HG03097 (cell line): ENCODE results near the gene AKR1B15.
"Not testable (repeated sequence)": the region's sequence is repeated elsewhere in the genome, so short reads cannot be mapped to it uniquely, and the experiment has no call there.

Source experiments
- ATAC-seq: cut with Tn5 transposase; IDR thresholded peaks from one replicate; pipeline ENCODE4 v1.9.1; 2021; ENCODE audit not compliant: unreplicated experiment, low FRiP score

The AKR1B15 gene

GRCh38 chr7:134558370-134558769 is 9.5 kb downstream of the AKR1B15 start:
- ATAC-seq: no peak

- not testable (repeated sequence) for ATAC-seq
Measured at GRCh38 chr7:134561616-134562015, 12.7 kb downstream of the AKR1B15 start.

GRCh38 chr7:134562136-134562535 is 13.2 kb downstream of the AKR1B15 start:
- no peak for ATAC-seq

DNA sequence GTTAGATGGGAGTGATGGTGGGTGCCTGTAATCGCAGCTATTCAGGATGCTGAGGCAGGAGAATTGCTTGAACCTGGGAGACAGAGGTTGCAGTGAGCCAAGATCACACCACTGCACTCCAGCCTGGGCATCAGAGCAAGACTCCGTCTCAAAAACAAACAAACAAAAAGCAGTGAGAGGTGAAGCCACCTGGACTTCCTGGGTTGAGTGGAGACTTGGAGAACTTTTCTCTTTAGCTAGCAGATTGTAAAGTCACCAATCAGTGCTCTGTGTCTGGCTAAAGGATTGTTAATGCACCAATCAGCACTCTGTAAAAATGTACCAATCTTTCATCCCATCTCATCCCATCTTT is 14.5 kb downstream of the AKR1B15 start:
- not testable (repeated sequence) for ATAC-seq

DNA sequence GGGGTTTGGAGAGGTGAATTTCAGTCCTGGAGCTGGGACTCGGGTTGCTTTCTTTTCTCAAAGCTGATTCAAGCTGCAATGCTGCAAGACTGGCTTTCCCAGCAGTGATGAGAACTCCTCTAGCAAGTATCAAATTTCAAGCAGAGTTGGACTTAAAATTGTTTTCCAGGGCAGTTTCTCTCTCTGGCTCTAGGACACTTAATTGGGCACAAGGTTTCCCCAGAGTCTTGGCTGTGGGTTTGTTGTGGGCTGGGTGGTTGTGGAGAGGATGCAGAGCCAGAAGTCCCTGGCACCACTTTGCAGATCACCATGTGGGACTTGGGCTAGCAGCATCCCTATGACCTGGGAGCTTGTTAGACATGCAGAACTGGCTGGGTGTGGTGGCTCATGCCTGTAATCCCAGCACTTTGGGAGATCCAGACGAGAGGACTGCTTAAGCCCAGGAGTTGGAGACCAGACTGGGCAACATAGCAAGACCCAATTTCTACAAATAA is 16.8 kb downstream of the AKR1B15 start:
- no peak for ATAC-seq

DNA sequence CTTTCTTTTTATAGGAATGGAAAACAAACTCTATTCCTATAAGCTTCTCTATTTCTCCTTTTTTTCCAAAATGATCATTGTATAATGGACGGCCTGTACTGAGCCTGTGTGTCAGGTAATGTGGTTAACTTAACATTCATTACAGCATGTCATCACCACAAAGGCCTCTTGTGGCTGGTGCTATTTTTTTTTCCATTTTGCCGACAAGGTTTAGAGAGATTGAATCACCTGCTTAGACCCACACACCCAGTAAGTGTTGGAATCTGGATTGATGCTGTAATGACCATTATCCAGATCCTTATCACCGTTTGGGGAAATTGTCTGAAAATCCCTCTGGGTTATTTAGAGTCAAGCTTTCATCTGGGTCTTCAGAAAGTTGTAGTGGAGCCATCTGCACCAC is 18.5 kb downstream of the AKR1B15 start:
- ATAC-seq: no peak

GRCh38 chr7:134569962-134570361 is 21.1 kb downstream of the AKR1B15 start:
- not testable (repeated sequence) for ATAC-seq

GRCh38 chr7:134571101-134571500 is 22.2 kb downstream of the AKR1B15 start:
- no peak for ATAC-seq

GRCh38 chr7:134571746-134572461 is 23.0 kb downstream of the AKR1B15 start:
- ATAC-seq: no peak

GRCh38 chr7:134574322-134574721 is 25.4 kb downstream of the AKR1B15 start:
- ATAC-seq: no peak

DNA sequence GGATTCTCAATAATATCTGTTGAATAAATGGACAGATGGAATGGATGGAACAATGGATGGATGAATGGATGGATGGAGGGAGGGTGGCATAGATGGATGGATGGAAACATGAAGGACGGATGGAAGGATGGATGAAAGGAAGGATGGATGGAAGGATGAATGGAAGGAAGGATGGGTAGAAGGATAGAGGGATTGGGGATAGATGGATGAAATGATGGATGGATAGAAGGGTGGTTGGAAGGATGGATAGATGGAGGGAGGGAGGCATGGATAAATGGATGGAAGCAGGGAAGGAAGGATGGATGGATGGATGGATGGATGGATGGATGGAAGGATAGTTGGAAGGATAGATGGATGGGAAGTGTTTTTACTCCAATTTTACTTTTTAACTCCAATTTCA is 35.4 kb downstream of the AKR1B15 start:
- no peak for ATAC-seq

GRCh38 chr7:134585897-134586296 is 37.0 kb downstream of the AKR1B15 start:
- no peak for ATAC-seq

- ATAC-seq: no peak
Measured at GRCh38 chr7:134587750-134588149, 38.8 kb downstream of the AKR1B15 start.

DNA sequence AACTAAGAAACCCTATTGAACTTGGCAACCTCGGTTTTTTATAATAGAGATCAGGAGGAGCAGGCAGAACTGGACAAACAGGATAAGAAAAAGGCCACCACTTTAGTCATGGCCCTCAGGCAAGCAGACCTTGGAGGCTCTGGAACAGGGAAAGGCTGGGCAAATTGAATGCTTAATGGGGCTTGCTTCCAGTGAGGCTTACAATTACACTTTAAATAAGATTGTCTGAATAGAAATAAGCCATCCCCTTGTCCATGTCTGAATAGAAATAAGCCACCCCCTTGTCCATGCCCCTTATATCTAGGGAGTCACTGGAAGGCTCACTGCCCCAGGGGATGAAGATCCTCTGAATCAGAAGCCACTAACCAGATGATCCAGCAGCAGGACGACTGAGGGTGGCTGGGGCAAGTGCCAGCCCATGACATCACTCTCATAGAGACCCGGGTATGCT is 40.6 kb downstream of the AKR1B15 start:
- ATAC-seq: no peak

GRCh38 chr7:134593530-134594392 is 44.9 kb downstream of the AKR1B15 start:
- no peak for ATAC-seq

GRCh38 chr7:134594877-134595276 is 46.0 kb downstream of the AKR1B15 start:
- no peak for ATAC-seq

GRCh38 chr7:134599371-134599770 is 50.5 kb downstream of the AKR1B15 start:
- no peak for ATAC-seq

DNA sequence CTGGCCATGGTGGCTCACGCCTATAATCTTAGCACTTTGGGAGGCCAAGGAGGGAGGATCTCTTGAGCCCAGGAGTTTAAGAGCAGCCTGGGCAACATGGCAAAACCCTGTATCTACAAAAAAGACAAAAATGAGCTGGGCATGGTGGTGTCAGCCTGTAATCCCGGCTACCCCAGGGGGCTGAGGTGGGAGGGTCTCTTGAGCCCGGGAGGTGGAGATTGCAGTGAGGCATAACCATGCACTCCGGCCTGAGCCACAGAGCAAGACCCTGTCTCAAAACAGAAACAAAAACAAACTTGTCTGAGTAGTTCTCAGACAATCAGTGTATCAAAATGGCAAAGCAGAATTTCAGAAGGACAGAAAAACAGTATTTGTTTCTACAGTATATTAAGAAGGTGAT is 52.5 kb downstream of the AKR1B15 start:
- no peak for ATAC-seq

DNA sequence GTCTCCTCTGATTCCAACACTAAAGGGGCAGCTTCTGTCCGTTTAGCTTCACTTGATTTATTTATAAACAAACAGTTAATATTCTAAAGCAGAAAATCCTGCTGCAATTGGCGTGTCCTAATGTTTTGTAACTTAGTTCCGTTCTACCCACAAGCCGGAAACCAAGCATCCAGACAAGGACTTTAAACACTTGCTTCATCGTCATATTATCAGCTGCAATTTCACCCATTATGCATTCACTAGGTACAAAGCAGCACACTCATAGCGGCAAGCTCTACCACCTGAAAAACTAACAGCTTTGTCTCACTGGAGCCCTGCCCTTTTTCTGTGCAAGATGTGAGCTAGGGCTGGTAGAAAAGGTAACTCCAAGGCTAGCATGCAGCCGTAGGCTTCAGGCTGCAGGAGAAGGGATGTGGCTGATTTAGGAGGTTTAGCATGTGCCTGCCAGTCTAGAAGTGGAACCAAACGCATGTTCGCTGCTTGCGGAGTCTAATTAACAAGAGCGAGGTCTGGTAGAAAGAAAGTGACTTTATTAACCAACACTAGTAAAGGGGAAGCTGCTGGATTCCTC is 54.1 kb downstream of the AKR1B15 start:
- ATAC-seq: no peak

- ATAC-seq: no peak
Measured at GRCh38 chr7:134605978-134606923, 57.3 kb downstream of the AKR1B15 start.
